HTR-8/SVneo (cell line): ENCODE data around the gene DLGAP4.
A peak's percentile ranks its signal among the peaks of the same experiment; 100 is the strongest.

Experiments
- DNase-seq: peaks from one replicate; pipeline ENCODE4 v3.0.0; 2011; ENCODE audit warnings: low spot score, mixed read lengths; ENCODE audit not compliant: insufficient read length
- FAIRE-seq: peaks from 2 replicates; lab custom pipeline; 2011; peaks lifted over from hg19 to GRCh38; lab: Jason Lieb, UNC

Gene DLGAP4

GRCh38 chr20:36349384-36350170 is 43.4 kb downstream of the DLGAP4 start:
- FAIRE-seq (no peak), DNase-seq (peak; percentile 57)

- DNase-seq (no peak), FAIRE-seq (no peak)
Measured at GRCh38 chr20:36350439-36350838, 44.3 kb downstream of the DLGAP4 start.

- FAIRE-seq (no peak), DNase-seq (no peak)
Measured at GRCh38 chr20:36351937-36352336, 45.8 kb downstream of the DLGAP4 start.

DNA sequence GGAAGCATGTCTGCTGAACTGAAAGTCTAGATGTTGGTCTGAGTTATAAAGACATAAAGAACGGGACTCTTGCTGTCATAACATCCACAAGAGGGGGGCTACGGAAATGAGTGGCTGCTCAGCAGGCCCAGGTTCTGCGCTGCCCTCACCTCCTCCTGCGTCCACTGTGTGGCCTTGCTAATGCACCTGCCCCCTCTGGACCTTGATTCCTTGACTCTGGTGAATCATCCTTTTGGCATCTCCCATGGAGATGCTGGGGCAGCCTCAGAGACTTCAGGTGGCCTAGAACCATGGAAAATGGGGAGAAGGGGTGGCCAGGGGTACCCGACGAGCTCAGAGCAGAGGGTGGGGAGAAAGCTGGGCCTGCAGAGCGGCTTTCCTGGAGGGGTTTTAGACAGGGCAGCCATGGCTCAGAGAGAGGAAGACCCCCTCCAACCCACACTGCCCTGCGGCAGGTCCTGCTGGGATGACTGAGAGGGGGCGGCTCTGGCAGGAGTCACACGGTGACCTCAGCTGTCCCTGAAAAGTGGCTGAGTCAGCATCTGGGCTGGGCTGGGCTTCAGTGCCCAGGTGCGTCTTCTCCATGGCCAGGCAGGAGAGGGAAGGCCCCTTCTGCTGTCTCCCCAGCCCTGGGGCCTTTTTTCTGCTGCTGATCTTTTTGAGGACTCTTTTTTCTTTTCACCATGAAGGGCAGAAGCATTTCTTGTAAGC is 46.9 kb downstream of the DLGAP4 start:
- DNase-seq (no peak), FAIRE-seq (no peak)

DNA sequence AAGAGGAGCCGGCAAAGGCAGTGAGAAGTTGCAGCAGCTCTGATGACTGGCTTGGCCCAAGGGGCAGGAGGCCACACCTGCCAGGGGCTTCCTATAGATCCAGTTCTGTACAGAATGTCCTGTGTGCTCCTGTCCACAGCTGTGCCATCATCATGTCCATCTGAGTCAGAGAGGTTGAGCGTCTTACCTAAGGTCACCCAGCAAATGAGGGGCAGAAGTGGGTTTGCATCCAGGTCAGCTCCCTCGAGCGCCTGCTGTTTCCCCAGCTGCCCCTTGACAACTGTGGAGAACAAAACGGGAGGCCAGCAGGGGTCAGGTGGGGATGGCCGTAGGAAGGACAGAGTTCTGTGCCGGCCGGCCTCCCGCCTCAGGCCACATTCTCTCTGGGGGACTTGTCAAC is 47.6 kb downstream of the DLGAP4 start:
- DNase-seq (no peak), FAIRE-seq (no peak)

GRCh38 chr20:36355469-36356171 is 49.5 kb downstream of the DLGAP4 start:
- FAIRE-seq (no peak), DNase-seq (no peak)

DNA sequence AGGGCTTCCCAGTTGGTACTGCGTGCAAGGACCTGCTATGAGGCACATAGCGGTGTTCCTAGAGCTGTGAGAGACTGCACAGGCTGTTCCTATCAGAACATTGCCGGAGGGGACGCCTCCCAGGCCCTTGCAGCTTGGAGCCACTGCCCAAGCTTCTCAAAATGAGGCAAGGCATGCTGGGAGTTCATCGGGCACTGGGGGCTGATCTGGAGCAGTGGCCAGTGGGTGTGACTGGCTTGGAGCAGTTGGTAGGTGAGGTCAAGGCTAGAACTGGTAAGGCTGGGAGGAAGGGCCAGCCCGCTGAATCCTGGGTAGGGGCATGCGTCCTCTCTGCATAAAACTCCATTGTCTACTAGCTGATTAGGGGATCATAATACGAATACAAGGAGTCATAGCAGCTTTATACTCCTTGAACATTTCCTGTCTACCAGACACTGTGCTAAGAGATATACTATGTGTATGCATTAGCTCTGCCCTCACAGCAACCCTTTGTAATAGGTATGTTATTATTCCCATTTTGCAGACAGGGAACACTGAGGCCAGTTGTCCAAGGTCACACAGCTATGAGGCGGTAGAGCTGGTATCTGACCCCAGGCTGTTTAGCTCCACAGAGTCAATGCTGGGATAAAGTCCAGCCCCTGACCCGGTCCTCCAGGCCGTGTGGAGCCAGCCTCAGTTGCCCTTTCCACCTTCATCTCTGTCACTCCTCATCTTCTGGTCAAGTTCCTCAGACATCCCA is 53.7 kb downstream of the DLGAP4 start:
- no peak for DNase-seq
- no peak for FAIRE-seq

- DNase-seq, result no peak
- FAIRE-seq, result no peak
Measured at GRCh38 chr20:36360429-36360828, 54.3 kb downstream of the DLGAP4 start.

- DNase-seq (no peak), FAIRE-seq (no peak)
Measured at GRCh38 chr20:36361406-36361805, 55.3 kb downstream of the DLGAP4 start.

GRCh38 chr20:36362261-36362660 is 56.1 kb downstream of the DLGAP4 start:
- FAIRE-seq, result no peak
- DNase-seq, result no peak

DNA sequence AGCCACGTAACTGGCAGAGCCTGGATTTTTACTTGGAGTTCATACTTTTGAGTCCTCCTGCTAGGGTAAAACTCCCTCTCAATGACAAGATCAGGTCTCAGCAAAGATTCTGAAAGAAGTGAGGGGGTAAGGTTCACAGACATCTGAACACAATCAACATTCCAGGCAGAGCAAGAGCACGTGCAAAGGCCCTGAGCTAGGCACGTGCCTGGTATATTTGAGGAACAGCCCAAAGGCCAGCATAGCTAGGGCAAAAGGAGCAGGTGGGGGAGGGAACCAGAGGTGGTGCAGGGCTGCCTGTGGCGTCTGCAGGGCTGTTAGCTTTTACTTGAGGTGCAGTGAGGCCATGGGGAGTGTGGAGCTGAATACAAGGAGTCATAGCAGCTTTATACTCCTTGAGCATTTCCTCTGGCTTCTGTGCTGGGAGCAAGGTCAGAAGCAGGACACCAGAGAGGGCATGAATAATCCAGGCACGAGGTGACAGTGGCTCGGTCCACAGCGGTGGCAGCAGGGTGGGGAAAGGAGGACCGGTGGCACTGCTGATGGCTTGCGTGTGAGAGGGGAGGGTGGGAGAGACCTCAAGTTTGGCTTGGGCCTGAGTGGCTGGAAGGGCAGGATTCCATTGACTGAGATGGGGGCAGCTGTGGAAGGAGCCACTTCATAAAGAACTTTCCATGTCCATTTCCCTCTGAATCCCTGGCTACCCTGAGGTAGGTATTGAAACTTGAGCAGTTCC is 57.0 kb downstream of the DLGAP4 start:
- DNase-seq, result no peak
- FAIRE-seq, result no peak

DNA sequence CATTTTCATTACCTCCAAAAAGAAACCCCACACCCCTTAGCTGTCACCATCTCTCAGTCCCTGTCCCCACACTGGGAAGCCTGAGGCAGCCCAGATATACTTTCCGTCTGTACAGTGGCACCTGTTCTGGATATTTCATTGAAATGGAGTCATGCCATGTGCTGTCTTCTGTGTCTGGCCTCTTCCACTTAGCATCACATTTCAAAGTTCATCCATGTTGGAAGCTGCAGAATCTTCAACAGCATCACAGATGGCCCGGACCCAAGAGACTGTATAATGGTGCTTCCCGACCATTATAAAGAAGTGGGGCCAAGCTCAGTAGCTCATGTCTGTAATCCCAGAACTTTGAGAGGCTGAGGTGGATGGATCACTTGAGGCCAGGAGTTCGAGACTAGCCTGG is 58.4 kb downstream of the DLGAP4 start:
- DNase-seq (no peak), FAIRE-seq (no peak)

DNA sequence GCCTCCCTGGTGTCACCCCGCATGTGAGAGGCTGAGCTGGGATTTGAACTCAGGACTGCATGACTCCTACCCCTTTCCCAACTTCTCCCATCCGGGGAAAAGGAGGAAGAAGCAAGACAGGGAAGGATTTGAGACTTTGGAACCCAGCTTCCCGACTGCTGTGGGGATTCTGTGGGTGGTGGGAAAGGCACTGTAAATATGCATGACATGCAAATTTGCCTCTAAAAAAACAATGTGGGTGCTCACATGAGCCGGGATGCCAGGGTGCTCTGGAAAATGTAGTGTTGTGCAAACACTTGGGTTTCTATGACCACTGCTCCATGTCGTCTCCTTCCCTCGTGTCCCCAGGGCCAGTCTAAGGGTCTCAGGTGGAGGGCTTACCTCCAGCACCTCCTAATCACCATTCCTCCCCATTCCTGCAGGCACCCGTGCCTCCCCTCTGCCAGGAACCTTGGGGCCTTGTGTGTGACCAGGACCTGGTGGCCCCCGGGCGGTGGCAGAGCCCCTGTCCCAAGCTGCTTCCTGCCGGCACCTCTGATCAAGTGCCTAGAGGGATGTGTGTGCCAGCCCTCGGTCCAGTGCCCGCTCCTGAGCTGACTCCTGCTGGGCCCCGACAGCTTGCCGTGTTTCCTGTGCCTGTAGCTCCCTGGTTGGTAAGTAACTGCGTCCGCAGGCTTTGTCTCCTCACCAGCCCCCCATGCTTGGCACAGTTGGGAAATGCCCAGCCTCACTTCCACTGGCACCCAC is 60.7 kb downstream of the DLGAP4 start:
- no peak for DNase-seq
- FAIRE-seq, result no peak

- DNase-seq (no peak), FAIRE-seq (no peak)
Measured at GRCh38 chr20:36367370-36367745, 61.2 kb downstream of the DLGAP4 start.

GRCh38 chr20:36367907-36368799 is 62.0 kb downstream of the DLGAP4 start:
- FAIRE-seq, result no peak
- no peak for DNase-seq

DNA sequence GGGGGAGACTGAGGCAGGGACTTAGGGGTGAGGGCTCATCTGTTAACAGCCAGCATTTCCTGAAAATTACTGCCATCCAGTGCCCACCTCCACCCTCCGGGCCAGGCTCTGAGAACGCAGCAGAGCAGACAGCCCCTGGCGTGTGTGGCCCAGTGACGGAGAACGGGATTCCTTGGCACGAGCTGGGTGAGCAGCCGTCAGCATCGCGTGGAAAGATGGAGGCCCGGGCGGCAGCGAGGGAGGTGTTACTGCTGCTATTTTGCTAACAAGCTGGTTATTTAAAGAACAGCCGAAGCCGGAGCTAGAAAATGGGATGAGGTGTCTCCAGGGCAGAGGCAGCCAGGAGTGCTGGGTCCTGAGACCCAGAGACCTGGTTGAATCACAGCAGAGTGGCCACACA is 62.7 kb downstream of the DLGAP4 start:
- FAIRE-seq, result no peak
- DNase-seq, result no peak

GRCh38 chr20:36369739-36370138 is 63.6 kb downstream of the DLGAP4 start:
- no peak for FAIRE-seq
- no peak for DNase-seq
